Stimulated activated CD4-positive, alpha-beta T cell treated with anti-CD3 and anti-CD28 coated beads, TNF-alpha, amount 100 ng/mL, for 1 hour (primary cell): Measurements from ENCODE around the gene DCLK1.

Experiments used
- DNase-seq, 3 donors: peaks; one replicate each; pipeline ENCODE4 v3.0.0-alpha.2; 2020; ENCODE audit warnings: low read depth in 3 of 3, low spot score in 1 of 3

Gene DCLK1

GRCh38 chr13:35909091-35909490 lies 222.1 kb downstream of the DCLK1 start:
- DNase-seq, result no peak

GRCh38 chr13:35908226-35908625 lies 223.0 kb downstream of the DCLK1 start:
- no peak for DNase-seq

- DNase-seq, result no peak
Measured at GRCh38 chr13:35906636-35907035, 224.5 kb downstream of the DCLK1 start.

- DNase-seq, result no peak
Measured at GRCh38 chr13:35903075-35903474, 228.1 kb downstream of the DCLK1 start.

GRCh38 chr13:35898041-35898440 lies 233.1 kb downstream of the DCLK1 start:
- DNase-seq, result no peak

GRCh38 chr13:35894636-35895035 lies 236.5 kb downstream of the DCLK1 start:
- DNase-seq, result no peak

- no peak for DNase-seq
Measured at GRCh38 chr13:35892837-35893814, 238.1 kb downstream of the DCLK1 start.

- DNase-seq, result no peak
Measured at GRCh38 chr13:35891507-35892441, 239.4 kb downstream of the DCLK1 start.

GRCh38 chr13:35889560-35889959 lies 241.6 kb downstream of the DCLK1 start:
- no peak for DNase-seq

GRCh38 chr13:35888981-35889380 lies 242.2 kb downstream of the DCLK1 start:
- DNase-seq, result no peak

GRCh38 chr13:35888457-35888883 lies 242.7 kb downstream of the DCLK1 start:
- no peak for DNase-seq

- DNase-seq, result no peak
Measured at GRCh38 chr13:35887115-35887666, 244.0 kb downstream of the DCLK1 start.

- DNase-seq, result no peak
Measured at GRCh38 chr13:35886332-35887114, 244.7 kb downstream of the DCLK1 start.

- DNase-seq, result no peak
Measured at GRCh38 chr13:35884211-35884760, 246.9 kb downstream of the DCLK1 start.

- no peak for DNase-seq
Measured at GRCh38 chr13:35882722-35883497, 248.3 kb downstream of the DCLK1 start.

- DNase-seq, result no peak
Measured at GRCh38 chr13:35881360-35881759, 249.8 kb downstream of the DCLK1 start.

GRCh38 chr13:35879111-35879510 lies 252.1 kb downstream of the DCLK1 start:
- no peak for DNase-seq

GRCh38 chr13:35876601-35877000 lies 254.6 kb downstream of the DCLK1 start:
- DNase-seq, result no peak

- DNase-seq, result no peak
Measured at GRCh38 chr13:35874704-35875103, 256.5 kb downstream of the DCLK1 start.

GRCh38 chr13:35872369-35872768 lies 258.8 kb downstream of the DCLK1 start:
- DNase-seq, result no peak
